Ascending aorta (tissue), 2 donors: ENCODE measurements around the gene DCP2. TPM values are rescaled to one million over a fixed set of nuclear protein-coding genes. Genes with fewer than 3 reads are reported as not detected.

Experiments used
- DNase-seq, 2 donors: peaks; one replicate each; pipeline ENCODE4 v3.0.0-alpha.2; 2019; ENCODE audit warnings: low spot score in 2 of 2
- H3K27ac ChIP-seq, 2 donors: fragments of 200-600 bp; sonication (generic); one replicate each; pipeline ENCODE4 v1.5.1; 2016 to 2017; ENCODE audit warnings: mild to moderate bottlenecking in 1 of 2
- H3K27me3 ChIP-seq: fragments of 200-600 bp; sonication (generic); one replicate; pipeline ENCODE4 v1.5.1; 2017
- H3K36me3 ChIP-seq, 2 donors: fragments of 200-600 bp; sonication (generic); one replicate each; pipeline ENCODE4 v1.5.1; 2016
- H3K4me1 ChIP-seq, 2 donors: fragments of 200-600 bp; sonication (generic); one replicate each; pipeline ENCODE4 v1.5.1; 2016 to 2017; ENCODE audit warnings: mild to moderate bottlenecking in 1 of 2
- H3K4me3 ChIP-seq, 2 donors: fragments of 200-600 bp; sonication (generic); one replicate each; pipeline ENCODE4 v1.5.1; 2016 to 2017; ENCODE audit warnings: mild to moderate bottlenecking in 1 of 2
- H3K9me3 ChIP-seq, 2 donors: fragments of 200-600 bp; sonication (generic); one replicate each; pipeline ENCODE4 v1.5.1; 2016
- intact Hi-C: fragments of 100-400 bp; cut with DNase I; formaldehyde crosslinking; loops from one replicate; pipeline ENCODE4 v1.15.1; 2023
- total RNA-seq: library from RNA; depleted of rRNA; stranded (reverse); fragments of >200 nt; gene quantifications from one replicate; pipeline ENCODE4 v1.1.0, GENCODE V29; 2016
- TF ChIP-seq, protein P1 (sequence below), 3 experiments: fragments of 200-600 bp in 2 of 3; fragments of 450-650 bp in 1 of 3; sonication (generic) in 2 of 3; IDR thresholded peaks; one replicate each; pipeline ENCODE4 v1.5.1; 2016 to 2019; ENCODE audit warnings: antibody characterized with exemption in 3 of 3, mild to moderate bottlenecking in 1 of 3, moderate library complexity in 1 of 3

Gene DCP2
- total RNA-seq, 1 donor from 2014 or later = 24.6 TPM

DNA sequence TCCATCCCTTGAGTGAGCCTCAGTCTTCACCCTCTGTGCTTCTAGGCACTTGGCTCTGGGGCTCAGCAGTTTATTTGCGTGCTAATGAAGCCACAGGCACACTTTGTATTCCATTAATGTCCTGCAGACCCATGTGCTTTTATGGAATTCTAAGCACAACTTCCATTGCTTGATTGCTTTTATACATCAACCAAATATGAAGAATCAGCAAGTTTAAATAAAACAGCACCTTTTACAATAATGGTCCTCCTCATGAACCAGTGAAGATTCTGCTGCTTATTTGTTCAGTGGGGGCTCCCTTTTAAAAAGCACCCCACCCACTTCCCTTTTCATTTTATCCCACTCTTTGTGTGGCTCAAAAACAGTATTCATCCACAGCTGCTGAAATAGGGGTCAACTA is 60.2 kb downstream of the DCP2 start:
- intact Hi-C loops = no loop called here
- Histone ChIP-seq H3K27me3 (no peaks in the 10 kb centered on the region), H3K4me1 (no peaks in the 10 kb centered on the region), H3K9me3 (no peaks in the 10 kb centered on the region), H3K4me3 (no peak overlapping the region), H3K27ac (no peak overlapping the region), H3K36me3 (peaks cover 0 to 6% of the 10 kb centered on the region in 2 donors)
- TF ChIP-seq, protein P1, sequence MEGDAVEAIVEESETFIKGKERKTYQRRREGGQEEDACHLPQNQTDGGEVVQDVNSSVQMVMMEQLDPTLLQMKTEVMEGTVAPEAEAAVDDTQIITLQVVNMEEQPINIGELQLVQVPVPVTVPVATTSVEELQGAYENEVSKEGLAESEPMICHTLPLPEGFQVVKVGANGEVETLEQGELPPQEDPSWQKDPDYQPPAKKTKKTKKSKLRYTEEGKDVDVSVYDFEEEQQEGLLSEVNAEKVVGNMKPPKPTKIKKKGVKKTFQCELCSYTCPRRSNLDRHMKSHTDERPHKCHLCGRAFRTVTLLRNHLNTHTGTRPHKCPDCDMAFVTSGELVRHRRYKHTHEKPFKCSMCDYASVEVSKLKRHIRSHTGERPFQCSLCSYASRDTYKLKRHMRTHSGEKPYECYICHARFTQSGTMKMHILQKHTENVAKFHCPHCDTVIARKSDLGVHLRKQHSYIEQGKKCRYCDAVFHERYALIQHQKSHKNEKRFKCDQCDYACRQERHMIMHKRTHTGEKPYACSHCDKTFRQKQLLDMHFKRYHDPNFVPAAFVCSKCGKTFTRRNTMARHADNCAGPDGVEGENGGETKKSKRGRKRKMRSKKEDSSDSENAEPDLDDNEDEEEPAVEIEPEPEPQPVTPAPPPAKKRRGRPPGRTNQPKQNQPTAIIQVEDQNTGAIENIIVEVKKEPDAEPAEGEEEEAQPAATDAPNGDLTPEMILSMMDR (IDR thresholded peaks at IDR 0.05) = no peak
- DNase-seq = no peak

DNA sequence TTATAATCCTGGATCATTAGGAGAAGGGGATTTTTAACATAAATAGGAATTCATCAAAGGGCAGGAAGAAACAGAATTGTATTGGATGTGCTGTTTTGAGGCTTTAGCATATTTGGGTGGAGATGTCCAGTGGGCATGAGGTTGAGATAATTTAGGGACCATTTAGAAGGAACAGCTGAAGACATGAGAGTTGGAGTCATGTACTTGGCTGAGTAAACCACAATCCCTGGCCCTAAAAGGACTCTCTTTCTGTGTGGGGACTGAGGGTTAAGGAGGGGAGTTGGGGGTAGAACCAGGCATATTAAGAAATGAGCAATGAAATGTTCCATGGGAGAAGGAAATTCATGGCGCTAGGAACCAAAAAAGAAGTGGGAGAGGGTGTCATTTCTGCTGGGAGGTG is 61.5 kb downstream of the DCP2 start:
- TF ChIP-seq, protein P1 (IDR thresholded peaks at IDR 0.05) = no peak
- Histone ChIP-seq H3K27me3 (no peaks in the 10 kb centered on the region), H3K36me3 (peaks cover 0 to 6% of the 10 kb centered on the region in 2 donors), H3K9me3 (no peaks in the 10 kb centered on the region), H3K4me1 (no peaks in the 10 kb centered on the region), H3K4me3 (no peak overlapping the region), H3K27ac (no peak overlapping the region)
- intact Hi-C loops = no loop called here
- DNase-seq = no peak

DNA sequence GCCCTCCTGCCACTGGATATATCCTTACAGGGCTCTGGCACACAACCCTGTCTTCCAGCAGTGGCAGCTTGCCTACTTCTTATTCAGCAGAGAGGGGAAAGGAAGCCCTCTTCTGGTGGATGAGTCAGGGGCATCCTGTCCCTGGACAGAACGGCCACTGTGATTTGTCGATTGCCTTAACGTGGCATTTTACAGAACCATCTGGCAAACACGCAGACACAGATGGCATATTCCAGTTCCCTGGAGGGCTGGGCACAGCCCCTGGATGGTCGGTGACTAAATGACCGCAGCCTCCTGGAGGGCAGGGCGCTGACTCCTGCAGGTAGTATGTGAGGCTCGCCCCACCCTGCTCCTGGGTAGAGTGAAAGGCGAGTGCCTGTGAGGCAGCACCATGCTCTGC is 62.1 kb downstream of the DCP2 start:
- intact Hi-C loops = no loop called here
- peaks cover 0 to 6% of the 10 kb centered on the region in 2 donors for H3K36me3 ChIP-seq
- H3K4me1 ChIP-seq = no peaks in the 10 kb centered on the region
- no peak for DNase-seq
- no peak overlapping the region for H3K4me3 ChIP-seq
- TF ChIP-seq, protein P1 (IDR thresholded peaks at IDR 0.05) = no peak
- no peaks in the 10 kb centered on the region for H3K27me3 ChIP-seq
- H3K27ac ChIP-seq = no peak overlapping the region
- no peaks in the 10 kb centered on the region for H3K9me3 ChIP-seq

DNA sequence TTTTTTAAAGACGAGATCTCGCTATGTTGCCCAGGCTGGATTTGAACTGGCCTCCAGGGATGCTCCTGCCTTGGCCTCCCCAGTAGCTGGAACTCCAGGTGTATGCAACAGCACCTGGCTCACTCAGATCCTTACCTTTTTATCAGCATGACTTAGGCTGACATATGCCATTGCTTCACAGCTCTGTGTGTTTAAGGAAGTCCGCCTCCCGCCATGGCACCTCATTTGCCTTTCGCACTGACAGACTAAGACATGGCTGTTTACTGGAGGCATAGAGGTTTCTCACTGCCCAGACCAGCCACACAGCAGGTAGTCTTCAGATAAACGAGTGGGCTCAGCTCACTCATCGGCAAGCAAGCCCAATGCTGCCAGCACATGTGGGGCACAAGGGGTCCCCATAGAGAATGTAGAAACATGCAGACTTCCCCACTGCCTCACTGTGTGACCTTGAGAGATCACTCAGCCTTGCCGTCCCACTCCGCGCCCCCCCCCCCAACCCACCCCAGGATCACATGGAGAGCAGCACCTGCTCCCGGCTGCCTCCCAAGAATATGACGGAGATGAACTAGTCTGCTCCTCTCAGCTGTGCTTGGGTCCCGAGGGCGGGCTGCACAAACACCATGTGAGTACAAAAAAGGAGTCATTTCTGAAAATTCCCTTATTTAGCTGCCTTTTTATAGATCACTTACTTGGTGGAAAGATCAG is 62.8 kb downstream of the DCP2 start:
- Histone ChIP-seq H3K36me3 (peaks cover 0 to 6% of the 10 kb centered on the region in 2 donors), H3K4me1 (no peaks in the 10 kb centered on the region), H3K27me3 (no peaks in the 10 kb centered on the region), H3K9me3 (no peaks in the 10 kb centered on the region), H3K27ac (no peak overlapping the region), H3K4me3 (no peak overlapping the region)
- no peak for DNase-seq
- TF ChIP-seq, protein P1 (IDR thresholded peaks at IDR 0.05) = no peak
- intact Hi-C loops = no loop called here

DNA sequence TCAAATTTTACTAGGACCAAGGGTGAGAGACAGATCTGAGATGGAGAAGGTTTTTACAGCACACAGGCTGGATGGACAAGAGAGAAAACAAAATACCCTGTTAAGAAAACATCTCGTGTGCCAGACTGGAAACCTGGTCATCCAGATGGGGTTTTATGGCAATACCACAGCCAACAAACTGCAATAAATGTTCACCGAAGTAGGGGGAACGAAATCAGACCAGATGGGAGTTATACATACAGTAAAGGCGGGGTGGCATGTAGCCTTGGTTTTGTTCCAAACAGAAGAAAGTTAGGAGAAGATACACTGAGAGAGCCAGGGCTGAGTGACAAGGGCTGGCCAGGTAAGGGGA is 63.3 kb downstream of the DCP2 start:
- Histone ChIP-seq H3K9me3 (no peaks in the 10 kb centered on the region), H3K27ac (no peak overlapping the region), H3K27me3 (no peaks in the 10 kb centered on the region), H3K36me3 (peaks cover 0 to 6% of the 10 kb centered on the region in 2 donors), H3K4me3 (no peak overlapping the region), H3K4me1 (no peaks in the 10 kb centered on the region)
- TF ChIP-seq, protein P1 (IDR thresholded peaks at IDR 0.05) = no peak
- no peak for DNase-seq
- intact Hi-C loops = no loop called here
